Smooth muscle cell (in vitro differentiated cells): Measurements from ENCODE around the gene CXCR1. TPM values are rescaled to one million over a fixed set of nuclear protein-coding genes. Genes with fewer than 3 reads are reported as not detected.

Experiments
- DNase-seq: peaks from one replicate; lab custom pipeline; 2025; ENCODE audit not compliant: unreplicated experiment; lab: John Stamatoyannopoulos, UW
- H2AFZ ChIP-seq: fragments of 200-600 bp; sonication (generic); 2 replicates; pipeline ENCODE4 v1.6.0; 2016; ENCODE audit warnings: antibody characterized with exemption, low read depth, mild to moderate bottlenecking
- H3F3A ChIP-seq: fragments of 200-600 bp; sonication (generic); 2 replicates; pipeline ENCODE4 v1.6.0; 2017; ENCODE audit warnings: antibody characterized with exemption, low read depth
- H3K27ac ChIP-seq: fragments of 200-600 bp; sonication (generic); 2 replicates; pipeline ENCODE4 v1.5.1; 2016; ENCODE audit warnings: low read depth, mild to moderate bottlenecking
- H3K27me3 ChIP-seq: fragments of 200-600 bp; sonication (generic); 2 replicates; pipeline ENCODE4 v1.6.1; 2016; ENCODE audit warnings: low read depth, mild to moderate bottlenecking
- H3K36me3 ChIP-seq: fragments of 200-600 bp; sonication (generic); 2 replicates; pipeline ENCODE4 v1.5.1; 2016; ENCODE audit warnings: low read depth
- H3K4me1 ChIP-seq: fragments of 200-600 bp; sonication (generic); 2 replicates; pipeline ENCODE4 v1.5.1; 2016; ENCODE audit warnings: low read depth
- H3K4me2 ChIP-seq: fragments of 200-600 bp; sonication (generic); 2 replicates; pipeline ENCODE4 v1.6.0; 2016; ENCODE audit warnings: mild to moderate bottlenecking
- H3K4me3 ChIP-seq: fragments of 200-600 bp; sonication (generic); 2 replicates; pipeline ENCODE4 v1.5.1; 2016; ENCODE audit warnings: mild to moderate bottlenecking
- H3K79me2 ChIP-seq: fragments of 200-600 bp; sonication (generic); 2 replicates; pipeline ENCODE4 v1.6.0; 2016; ENCODE audit warnings: low read depth, mild to moderate bottlenecking
- H3K9ac ChIP-seq: fragments of 200-600 bp; sonication (generic); 2 replicates; pipeline ENCODE4 v1.6.0; 2016; ENCODE audit warnings: low read depth
- H3K9me3 ChIP-seq: fragments of 200-600 bp; sonication (generic); replicated peaks from 2 replicates; pipeline ENCODE4 v1.5.1; 2016; ENCODE audit warnings: low read depth
- H4K20me1 ChIP-seq: fragments of 200-600 bp; sonication (generic); 2 replicates; pipeline ENCODE4 v1.6.0; 2016; ENCODE audit warnings: low read depth
- CTCF ChIP-seq: fragments of 200-600 bp; sonication (generic); IDR thresholded peaks from 2 replicates; pipeline ENCODE4 v1.5.1; 2017; ENCODE audit warnings: borderline replicate concordance, mild to moderate bottlenecking, antibody characterized with exemption; ENCODE audit not compliant: insufficient read depth, poor library complexity, severe bottlenecking
- WGBS: methylation state at CpG from one replicate; pipeline ENCODE4 v1.1.7; 2016; ENCODE audit warnings: low lambda C conversion rate; 5-methylcytosine and 5-hydroxymethylcytosine counted together
- polyA plus RNA-seq: library from polyadenylated mRNA; unstranded; fragments of >200 nt; fragmentation: Nextera tagmentation; extraction: Ambion mirVana; gene quantifications from 2 replicates; pipeline ENCODE4 v1.2.1, GENCODE V29; 2016
- total RNA-seq: library from RNA; depleted of rRNA; stranded (reverse); fragments of >200 nt; gene quantifications from 2 replicates; pipeline ENCODE4 v1.2.3, GENCODE V29; 2014

The CXCR1 gene
- total and polyA plus RNA-seq, 2 experiments from 2014 or later, result not detected

- no peak overlapping the region for H3K27ac ChIP-seq
- H3K27me3 ChIP-seq, result no peaks in the 10 kb centered on the region
- H2AFZ ChIP-seq, result no peak overlapping the region
Observed at GRCh38 chr2:218146056-218146455, 20.7 kb downstream of the CXCR1 start.

GRCh38 chr2:218145124-218145523 is 21.6 kb downstream of the CXCR1 start:
- Histone ChIP-seq H3K9me3 (no peaks in the 10 kb centered on the region), H3F3A (no peaks in the 10 kb centered on the region), H3K27me3 (peaks cover 4% of the 10 kb centered on the region), H3K36me3 (no peaks in the 10 kb centered on the region), H3K79me2 (no peaks in the 10 kb centered on the region), H4K20me1 (no peaks in the 10 kb centered on the region), H2AFZ (no peak overlapping the region), H3K4me1 (no peaks in the 10 kb centered on the region), H3K4me3 (no peak overlapping the region), H3K4me2 (no peak overlapping the region), H3K27ac (no peak overlapping the region), H3K9ac (no peak overlapping the region)
- DNase-seq, result no peak
- WGBS, result 64% methylated on average over 3 of the region's 3 CpGs
- no peak for TF ChIP-seq CTCF

More at GRCh38 chr2:218146056-218146455, 20.7 kb downstream of the CXCR1 start:
- DNase-seq, result no peak
- no peaks in the 10 kb centered on the region for H3K4me1 ChIP-seq
- H3K36me3 ChIP-seq, result no peaks in the 10 kb centered on the region
- H3K9me3 ChIP-seq, result no peaks in the 10 kb centered on the region
- H3K79me2 ChIP-seq, result no peaks in the 10 kb centered on the region
- H3K4me3 ChIP-seq, result no peak overlapping the region
- no peak overlapping the region for H3K4me2 ChIP-seq
- no peak for TF ChIP-seq CTCF
- no peak overlapping the region for H3K9ac ChIP-seq
- H4K20me1 ChIP-seq, result no peaks in the 10 kb centered on the region
- H3F3A ChIP-seq, result no peaks in the 10 kb centered on the region

- no peaks in the 10 kb centered on the region for H3K4me1 ChIP-seq
- H3K4me2 ChIP-seq, result no peak overlapping the region
- H3K4me3 ChIP-seq, result no peak overlapping the region
- H2AFZ ChIP-seq, result no peak overlapping the region
- no peak overlapping the region for H3K27ac ChIP-seq
- no peaks in the 10 kb centered on the region for H3K9me3 ChIP-seq
- no peaks in the 10 kb centered on the region for H4K20me1 ChIP-seq
- TF ChIP-seq CTCF, result no peak
- peaks cover 23% of the 10 kb centered on the region for H3K27me3 ChIP-seq
- no peaks in the 10 kb centered on the region for H3K36me3 ChIP-seq
- H3K79me2 ChIP-seq, result no peaks in the 10 kb centered on the region
- no peaks in the 10 kb centered on the region for H3F3A ChIP-seq
- 84% methylated on average over 4 of the region's 4 CpGs for WGBS
- no peak for DNase-seq
- no peak overlapping the region for H3K9ac ChIP-seq
Observed at GRCh38 chr2:218138047-218138446, 28.7 kb downstream of the CXCR1 start.

GRCh38 chr2:218137514-218137913 is 29.2 kb downstream of the CXCR1 start:
- H3K27me3 ChIP-seq, result peaks cover 23% of the 10 kb centered on the region
- no peaks in the 10 kb centered on the region for H3K36me3 ChIP-seq
- H2AFZ ChIP-seq, result no peak overlapping the region
- H3K9me3 ChIP-seq, result no peaks in the 10 kb centered on the region
- 75% methylated on average over 3 of the region's 3 CpGs for WGBS
- no peak overlapping the region for H3K4me3 ChIP-seq
- no peaks in the 10 kb centered on the region for H3K79me2 ChIP-seq
- no peaks in the 10 kb centered on the region for H4K20me1 ChIP-seq
- TF ChIP-seq CTCF, result no peak
- H3K4me2 ChIP-seq, result no peak overlapping the region
- no peaks in the 10 kb centered on the region for H3F3A ChIP-seq
- no peaks in the 10 kb centered on the region for H3K4me1 ChIP-seq
- DNase-seq, result no peak
- H3K9ac ChIP-seq, result no peak overlapping the region
- H3K27ac ChIP-seq, result no peak overlapping the region
